OCI-LY1 (cell line): ENCODE data around the gene HLTF.

Experiments used
- H2AFZ ChIP-seq: fragments of 200-600 bp; sonication (generic), shearing (Covaris generic); 2 replicates; pipeline ENCODE4 v1.6.0; 2014; ENCODE audit warnings: antibody characterized with exemption, mild to moderate bottlenecking, low read length
- H3F3A ChIP-seq: fragments of 200-600 bp; sonication (generic), shearing (Covaris generic); 2 replicates; pipeline ENCODE4 v1.6.0; 2014; ENCODE audit warnings: mild to moderate bottlenecking, antibody characterized with exemption, low read length, moderate library complexity; ENCODE audit not compliant: insufficient read depth
- H3K27ac ChIP-seq: fragments of 200-600 bp; sonication (generic); 2 replicates; pipeline ENCODE4 v1.5.1; 2014; ENCODE audit warnings: low read length, mixed run types, mild to moderate bottlenecking, low read depth; ENCODE audit not compliant: poor library complexity, severe bottlenecking
- H3K27me3 ChIP-seq: fragments of 200-600 bp; sonication (generic); 2 replicates; pipeline ENCODE4 v1.6.0; 2014; ENCODE audit warnings: antibody characterized with exemption, mild to moderate bottlenecking, low read length, moderate library complexity; ENCODE audit not compliant: insufficient read depth
- H3K36me3 ChIP-seq: fragments of 200-600 bp; sonication (generic); 2 replicates; pipeline ENCODE4 v1.6.1; 2014; ENCODE audit warnings: mild to moderate bottlenecking, antibody characterized with exemption, low read length, moderate library complexity, mixed read lengths; ENCODE audit not compliant: insufficient read depth
- H3K4me1 ChIP-seq: fragments of 200-600 bp; sonication (generic); 2 replicates; pipeline ENCODE4 v1.5.1; 2014; ENCODE audit warnings: mild to moderate bottlenecking, low read length, moderate library complexity; ENCODE audit not compliant: insufficient read depth, severe bottlenecking
- H3K4me2 ChIP-seq: fragments of 200-600 bp; sonication (generic), shearing (Covaris generic); 2 replicates; pipeline ENCODE4 v1.6.1; 2014; ENCODE audit warnings: low read length
- H3K4me3 ChIP-seq: fragments of 200-600 bp; sonication (generic); 2 replicates; pipeline ENCODE4 v1.5.1; 2014; ENCODE audit warnings: low read length, low read depth, mild to moderate bottlenecking, mixed read lengths; ENCODE audit not compliant: poor library complexity, severe bottlenecking
- H3K79me2 ChIP-seq: fragments of 200-600 bp; shearing (Covaris generic); 2 replicates; pipeline ENCODE4 v1.6.1; 2016; ENCODE audit warnings: mixed run types, low read length, mixed read lengths; ENCODE audit not compliant: insufficient read depth
- H3K9ac ChIP-seq: fragments of 200-600 bp; sonication (generic), shearing (Covaris generic); 2 replicates; pipeline ENCODE4 v1.6.1; 2014; ENCODE audit warnings: mild to moderate bottlenecking, low read length, mixed read lengths
- H3K9me2 ChIP-seq: fragments of 200-600 bp; sonication (generic), shearing (Covaris generic); 2 replicates; pipeline ENCODE4 v1.6.1; 2014; ENCODE audit warnings: low read depth, mild to moderate bottlenecking, low read length, mixed read lengths
- H3K9me3 ChIP-seq: fragments of 200-600 bp; shearing (Covaris generic); 2 replicates; pipeline ENCODE4 v1.6.1; 2014; ENCODE audit warnings: low read length, mixed read lengths
- H4K20me1 ChIP-seq: fragments of 200-600 bp; sonication (generic), shearing (Covaris generic); 2 replicates; pipeline ENCODE4 v1.6.0; 2016; ENCODE audit warnings: mild to moderate bottlenecking, low read length; ENCODE audit not compliant: insufficient read depth
- EZH2 ChIP-seq: fragments of 200-600 bp; sonication (generic), shearing (Covaris generic); IDR thresholded peaks from 2 replicates; pipeline ENCODE4 v1.8.0; 2017; ENCODE audit warnings: borderline replicate concordance, mixed run types, mild to moderate bottlenecking, antibody characterized with exemption, low read length, moderate library complexity, mixed read lengths
- TF ChIP-seq, protein P1 (sequence below): fragments of 200-600 bp; sonication (generic), shearing (Covaris generic); IDR thresholded peaks from 2 replicates; pipeline ENCODE4 v1.5.1; 2017; ENCODE audit warnings: mild to moderate bottlenecking, antibody characterized with exemption, low read length, moderate library complexity, mixed read lengths

HLTF gene

GRCh38 chr3:149058198-149058597 lies 28.1 kb downstream of the HLTF start:
- Histone ChIP-seq H3K9me3 (no peaks in the 10 kb centered on the region), H3K36me3 (peaks cover 93% of the 10 kb centered on the region), H2AFZ (no peak overlapping the region), H3K9ac (no peak overlapping the region), H3K4me1 (no peaks in the 10 kb centered on the region), H3K9me2 (no peaks in the 10 kb centered on the region), H3K79me2 (no peaks in the 10 kb centered on the region), H4K20me1 (no peaks in the 10 kb centered on the region), H3K4me3 (no peak overlapping the region), H3K27me3 (no peaks in the 10 kb centered on the region), H3K4me2 (no peak overlapping the region), H3F3A (no peaks in the 10 kb centered on the region), H3K27ac (no peak overlapping the region)
- TF ChIP-seq EZH2, result no peak
- TF ChIP-seq, protein P1, sequence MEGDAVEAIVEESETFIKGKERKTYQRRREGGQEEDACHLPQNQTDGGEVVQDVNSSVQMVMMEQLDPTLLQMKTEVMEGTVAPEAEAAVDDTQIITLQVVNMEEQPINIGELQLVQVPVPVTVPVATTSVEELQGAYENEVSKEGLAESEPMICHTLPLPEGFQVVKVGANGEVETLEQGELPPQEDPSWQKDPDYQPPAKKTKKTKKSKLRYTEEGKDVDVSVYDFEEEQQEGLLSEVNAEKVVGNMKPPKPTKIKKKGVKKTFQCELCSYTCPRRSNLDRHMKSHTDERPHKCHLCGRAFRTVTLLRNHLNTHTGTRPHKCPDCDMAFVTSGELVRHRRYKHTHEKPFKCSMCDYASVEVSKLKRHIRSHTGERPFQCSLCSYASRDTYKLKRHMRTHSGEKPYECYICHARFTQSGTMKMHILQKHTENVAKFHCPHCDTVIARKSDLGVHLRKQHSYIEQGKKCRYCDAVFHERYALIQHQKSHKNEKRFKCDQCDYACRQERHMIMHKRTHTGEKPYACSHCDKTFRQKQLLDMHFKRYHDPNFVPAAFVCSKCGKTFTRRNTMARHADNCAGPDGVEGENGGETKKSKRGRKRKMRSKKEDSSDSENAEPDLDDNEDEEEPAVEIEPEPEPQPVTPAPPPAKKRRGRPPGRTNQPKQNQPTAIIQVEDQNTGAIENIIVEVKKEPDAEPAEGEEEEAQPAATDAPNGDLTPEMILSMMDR, result no peak

- no peak overlapping the region for H3K4me2 ChIP-seq
- no peaks in the 10 kb centered on the region for H3K9me2 ChIP-seq
- no peaks in the 10 kb centered on the region for H4K20me1 ChIP-seq
- H3F3A ChIP-seq, result no peaks in the 10 kb centered on the region
- H2AFZ ChIP-seq, result no peak overlapping the region
- H3K36me3 ChIP-seq, result peaks cover 92% of the 10 kb centered on the region
- TF ChIP-seq EZH2, result no peak
- TF ChIP-seq, protein P1, result no peak
- no peaks in the 10 kb centered on the region for H3K79me2 ChIP-seq
- no peak overlapping the region for H3K9ac ChIP-seq
- H3K4me1 ChIP-seq, result no peaks in the 10 kb centered on the region
- no peaks in the 10 kb centered on the region for H3K27me3 ChIP-seq
- H3K27ac ChIP-seq, result no peak overlapping the region
- H3K4me3 ChIP-seq, result no peak overlapping the region
- H3K9me3 ChIP-seq, result no peaks in the 10 kb centered on the region
Measured at GRCh38 chr3:149055575-149055974, 30.8 kb downstream of the HLTF start.

- Histone ChIP-seq H3K27me3 (no peaks in the 10 kb centered on the region), H3K4me2 (no peak overlapping the region), H4K20me1 (no peaks in the 10 kb centered on the region), H3K4me3 (no peak overlapping the region), H3K36me3 (peaks cover 85% of the 10 kb centered on the region), H2AFZ (no peak overlapping the region), H3K4me1 (no peaks in the 10 kb centered on the region), H3K9me2 (no peaks in the 10 kb centered on the region), H3F3A (no peaks in the 10 kb centered on the region), H3K9ac (no peak overlapping the region), H3K79me2 (no peaks in the 10 kb centered on the region), H3K27ac (no peak overlapping the region), H3K9me3 (no peaks in the 10 kb centered on the region)
- TF ChIP-seq EZH2, result no peak
- TF ChIP-seq, protein P1, result no peak
Measured at GRCh38 chr3:149044339-149045083, 41.8 kb downstream of the HLTF start.
